OCI-LY1 (cell line): ENCODE measurements around the gene CWC22.

Source experiments
- H2AFZ ChIP-seq: fragments of 200-600 bp; sonication (generic), shearing (Covaris generic); 2 replicates; pipeline ENCODE4 v1.6.0; 2014; ENCODE audit warnings: antibody characterized with exemption, mild to moderate bottlenecking, low read length
- H3F3A ChIP-seq: fragments of 200-600 bp; sonication (generic), shearing (Covaris generic); 2 replicates; pipeline ENCODE4 v1.6.0; 2014; ENCODE audit warnings: mild to moderate bottlenecking, antibody characterized with exemption, low read length, moderate library complexity; ENCODE audit not compliant: insufficient read depth
- H3K27ac ChIP-seq: fragments of 200-600 bp; sonication (generic); 2 replicates; pipeline ENCODE4 v1.5.1; 2014; ENCODE audit warnings: low read length, mixed run types, mild to moderate bottlenecking, low read depth; ENCODE audit not compliant: poor library complexity, severe bottlenecking
- H3K27me3 ChIP-seq: fragments of 200-600 bp; sonication (generic); 2 replicates; pipeline ENCODE4 v1.6.0; 2014; ENCODE audit warnings: antibody characterized with exemption, mild to moderate bottlenecking, low read length, moderate library complexity; ENCODE audit not compliant: insufficient read depth
- H3K36me3 ChIP-seq: fragments of 200-600 bp; sonication (generic); 2 replicates; pipeline ENCODE4 v1.6.1; 2014; ENCODE audit warnings: mild to moderate bottlenecking, antibody characterized with exemption, low read length, moderate library complexity, mixed read lengths; ENCODE audit not compliant: insufficient read depth
- H3K4me1 ChIP-seq: fragments of 200-600 bp; sonication (generic); 2 replicates; pipeline ENCODE4 v1.5.1; 2014; ENCODE audit warnings: mild to moderate bottlenecking, low read length, moderate library complexity; ENCODE audit not compliant: insufficient read depth, severe bottlenecking
- H3K4me2 ChIP-seq: fragments of 200-600 bp; sonication (generic), shearing (Covaris generic); 2 replicates; pipeline ENCODE4 v1.6.1; 2014; ENCODE audit warnings: low read length
- H3K4me3 ChIP-seq: fragments of 200-600 bp; sonication (generic); 2 replicates; pipeline ENCODE4 v1.5.1; 2014; ENCODE audit warnings: low read length, low read depth, mild to moderate bottlenecking, mixed read lengths; ENCODE audit not compliant: poor library complexity, severe bottlenecking
- H3K79me2 ChIP-seq: fragments of 200-600 bp; shearing (Covaris generic); 2 replicates; pipeline ENCODE4 v1.6.1; 2016; ENCODE audit warnings: mixed run types, low read length, mixed read lengths; ENCODE audit not compliant: insufficient read depth
- H3K9ac ChIP-seq: fragments of 200-600 bp; sonication (generic), shearing (Covaris generic); 2 replicates; pipeline ENCODE4 v1.6.1; 2014; ENCODE audit warnings: mild to moderate bottlenecking, low read length, mixed read lengths
- H3K9me2 ChIP-seq: fragments of 200-600 bp; sonication (generic), shearing (Covaris generic); 2 replicates; pipeline ENCODE4 v1.6.1; 2014; ENCODE audit warnings: low read depth, mild to moderate bottlenecking, low read length, mixed read lengths
- H3K9me3 ChIP-seq: fragments of 200-600 bp; shearing (Covaris generic); 2 replicates; pipeline ENCODE4 v1.6.1; 2014; ENCODE audit warnings: low read length, mixed read lengths
- H4K20me1 ChIP-seq: fragments of 200-600 bp; sonication (generic), shearing (Covaris generic); 2 replicates; pipeline ENCODE4 v1.6.0; 2016; ENCODE audit warnings: mild to moderate bottlenecking, low read length; ENCODE audit not compliant: insufficient read depth
- CTCF ChIP-seq: fragments of 200-600 bp; sonication (generic), shearing (Covaris generic); IDR thresholded peaks from 2 replicates; pipeline ENCODE4 v1.5.1; 2017; ENCODE audit warnings: mild to moderate bottlenecking, antibody characterized with exemption, low read length, moderate library complexity, mixed read lengths
- EZH2 ChIP-seq: fragments of 200-600 bp; sonication (generic), shearing (Covaris generic); IDR thresholded peaks from 2 replicates; pipeline ENCODE4 v1.8.0; 2017; ENCODE audit warnings: borderline replicate concordance, mixed run types, mild to moderate bottlenecking, antibody characterized with exemption, low read length, moderate library complexity, mixed read lengths

CWC22 gene

GRCh38 chr2:180040146-180040925, 33.2 kb upstream of the CWC22 start:
- H3K4me3 ChIP-seq, result no peak overlapping the region
- H3K9me2 ChIP-seq, result no peaks in the 10 kb centered on the region; the same call in 1 of the 2 replicates
- H3K27ac ChIP-seq, result no peak overlapping the region
- H3K4me1 ChIP-seq, result no peaks in the 10 kb centered on the region
- H4K20me1 ChIP-seq, result no peaks in the 10 kb centered on the region
- H3F3A ChIP-seq, result no peaks in the 10 kb centered on the region
- TF ChIP-seq EZH2 (no peak), CTCF (no peak)
- no peak overlapping the region for H2AFZ ChIP-seq
- no peaks in the 10 kb centered on the region for H3K79me2 ChIP-seq
- H3K9ac ChIP-seq, result no peak overlapping the region
- no peaks in the 10 kb centered on the region for H3K36me3 ChIP-seq
- H3K4me2 ChIP-seq, result no peak overlapping the region
- no peaks in the 10 kb centered on the region for H3K27me3 ChIP-seq
- H3K9me3 ChIP-seq, result no peaks in the 10 kb centered on the region

GRCh38 chr2:180038997-180039396, 31.9 kb upstream of the CWC22 start:
- Histone ChIP-seq H3K4me2 (no peak overlapping the region), H3K4me3 (no peak overlapping the region), H3K27me3 (no peaks in the 10 kb centered on the region), H3F3A (no peaks in the 10 kb centered on the region), H3K27ac (no peak overlapping the region), H3K9me2 (no peaks in the 10 kb centered on the region; the same call in 1 of the 2 replicates), H4K20me1 (no peaks in the 10 kb centered on the region), H2AFZ (no peak overlapping the region), H3K4me1 (no peaks in the 10 kb centered on the region), H3K36me3 (no peaks in the 10 kb centered on the region), H3K79me2 (no peaks in the 10 kb centered on the region), H3K9me3 (no peaks in the 10 kb centered on the region), H3K9ac (no peak overlapping the region)
- TF ChIP-seq CTCF, result no peak
- TF ChIP-seq EZH2, result no peak

GRCh38 chr2:180033993-180034894, 27.1 kb upstream of the CWC22 start:
- Histone ChIP-seq H2AFZ (no peak overlapping the region), H3K4me2 (no peak overlapping the region)
- TF ChIP-seq EZH2 (no peak), CTCF (no peak)

More at GRCh38 chr2:180033993-180034894, 27.1 kb upstream of the CWC22 start:
- no peaks in the 10 kb centered on the region for H3K27me3 ChIP-seq
- no peaks in the 10 kb centered on the region for H3K36me3 ChIP-seq
- H4K20me1 ChIP-seq, result no peaks in the 10 kb centered on the region
- no peaks in the 10 kb centered on the region for H3K4me1 ChIP-seq
- H3K4me3 ChIP-seq, result no peak overlapping the region
- no peaks in the 10 kb centered on the region for H3F3A ChIP-seq
- H3K9me2 ChIP-seq, result no peaks in the 10 kb centered on the region
- H3K9me3 ChIP-seq, result no peaks in the 10 kb centered on the region
- H3K27ac ChIP-seq, result no peak overlapping the region
- no peaks in the 10 kb centered on the region for H3K79me2 ChIP-seq
- no peak overlapping the region for H3K9ac ChIP-seq
